Erythroblast (primary cell): ENCODE measurements around the gene USP22.
"Not testable (repeated sequence)": the region's sequence is repeated elsewhere in the genome, so short reads cannot be mapped to it uniquely, and the experiment has no call there.

Experiments used
- DNase-seq, 2 experiments: peaks; one replicate each; lab custom pipeline; 2025; lab: John Stamatoyannopoulos, UW
- GATA1 ChIP-seq: IDR thresholded peaks from 2 replicates; pipeline ENCODE4 v1.6.1; 2011; ENCODE audit warnings: low read depth, mild to moderate bottlenecking, control low read depth, low read length, moderate library complexity
- POLR2A ChIP-seq: IDR thresholded peaks from 2 replicates; pipeline ENCODE4 v1.6.1; 2011; ENCODE audit warnings: mild to moderate bottlenecking, low read length

The USP22 gene

DNA sequence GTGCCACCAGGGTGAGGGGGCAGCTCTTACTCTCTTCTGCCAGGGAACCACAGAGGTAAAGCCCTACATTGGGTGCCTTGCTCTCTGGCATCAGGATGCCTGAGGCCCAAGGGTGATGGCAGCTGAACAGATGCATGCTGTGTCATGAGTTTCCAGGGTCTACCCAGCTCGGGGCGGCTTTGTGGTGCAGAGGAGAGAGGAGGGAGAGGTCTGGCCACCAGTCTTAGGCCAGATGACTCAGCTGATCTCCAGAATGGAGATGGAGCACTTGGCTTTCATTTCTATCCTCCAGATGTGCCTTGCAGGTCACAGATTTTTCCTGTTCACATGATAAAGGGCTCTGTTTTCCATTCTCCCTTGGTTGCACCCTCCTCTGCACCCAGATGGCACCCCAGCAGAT is 23.6 kb upstream of the USP22 start:
- DNase-seq, result no peak
- TF ChIP-seq GATA1, result no peak
- no peak for TF ChIP-seq POLR2A

- DNase-seq, result no peak
- no peak for TF ChIP-seq POLR2A
- no peak for TF ChIP-seq GATA1
These were observed 19.2 kb upstream of the USP22 start for GRCh38 chr17:21061971-21062526.

DNA sequence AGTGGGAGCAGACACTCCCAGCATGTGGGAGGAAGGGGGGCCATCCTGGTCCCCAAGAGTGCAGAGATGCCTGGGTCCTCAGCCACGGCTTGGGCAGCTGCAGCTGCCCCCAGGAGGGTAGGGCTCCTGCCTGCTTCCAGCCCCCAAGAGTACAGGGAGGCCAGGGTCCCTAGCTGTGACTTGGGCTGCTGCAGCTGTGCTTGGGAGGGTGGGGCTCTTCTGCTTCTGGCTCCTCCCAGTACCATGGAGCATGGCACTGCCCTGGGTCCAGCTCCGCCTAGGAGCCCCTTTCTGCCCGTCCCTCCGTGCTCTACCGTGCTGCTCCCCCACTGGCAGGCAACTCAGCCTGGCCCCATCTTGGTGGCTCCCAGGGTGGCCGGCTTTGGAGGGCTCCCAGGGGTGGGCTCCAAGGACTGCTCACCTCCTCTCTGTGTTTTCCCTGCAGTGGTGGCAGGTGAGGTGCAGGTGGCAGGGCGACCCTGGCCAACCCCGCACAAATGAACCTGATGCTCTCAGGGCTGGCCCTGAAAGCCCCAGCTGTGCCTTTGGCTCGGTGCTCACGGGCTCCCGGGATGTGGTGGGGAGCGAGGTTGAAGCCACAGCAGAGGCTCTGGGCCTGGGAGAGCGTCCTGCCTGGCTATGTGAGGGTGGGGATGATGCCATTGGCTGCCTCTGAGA is 18.5 kb upstream of the USP22 start:
- no peak for DNase-seq
- TF ChIP-seq GATA1 (no peak), POLR2A (no peak)

GRCh38 chr17:21059761-21060160 is 16.9 kb upstream of the USP22 start:
- DNase-seq, result no peak
- TF ChIP-seq POLR2A (no peak), GATA1 (no peak)

DNA sequence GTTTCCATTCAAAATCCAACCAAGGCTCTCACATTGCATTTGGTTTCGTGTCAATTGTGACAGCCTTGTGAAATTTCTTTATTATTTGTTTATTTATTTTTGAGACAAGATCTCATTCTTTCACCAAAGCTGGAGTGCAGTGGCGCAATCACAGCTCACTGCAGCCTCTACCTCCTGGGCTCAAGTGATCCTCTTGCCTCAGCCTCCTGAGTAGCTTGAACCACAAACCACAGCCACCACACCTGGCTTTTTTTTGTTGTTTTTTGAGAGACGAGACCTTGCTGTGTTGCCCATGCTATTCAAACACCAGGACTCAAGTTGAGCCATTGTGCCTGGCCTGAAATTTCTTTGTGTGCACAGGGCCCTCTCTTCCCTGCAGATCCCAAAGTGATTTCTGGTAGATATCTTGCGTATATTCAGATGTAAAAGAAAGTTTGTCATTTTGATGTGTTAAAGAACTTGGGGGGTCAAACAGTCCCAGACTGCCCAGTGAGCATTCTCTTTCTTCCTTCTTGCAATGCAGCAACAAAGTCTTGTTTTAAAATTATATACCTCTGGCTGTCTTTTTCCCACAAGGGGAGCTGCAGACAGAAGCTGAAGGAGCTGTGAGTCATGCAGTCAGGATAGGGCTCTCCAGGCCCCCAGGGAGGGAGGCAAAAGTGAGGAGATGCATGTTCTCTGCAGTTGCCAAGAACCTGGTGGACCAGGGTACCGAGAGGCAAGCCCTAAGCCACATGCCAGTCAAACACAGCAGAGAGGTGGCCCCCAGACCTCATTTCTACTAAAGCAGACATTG is 15.5 kb upstream of the USP22 start:
- TF ChIP-seq GATA1, result no peak
- TF ChIP-seq POLR2A, result no peak
- DNase-seq, result no peak

DNA sequence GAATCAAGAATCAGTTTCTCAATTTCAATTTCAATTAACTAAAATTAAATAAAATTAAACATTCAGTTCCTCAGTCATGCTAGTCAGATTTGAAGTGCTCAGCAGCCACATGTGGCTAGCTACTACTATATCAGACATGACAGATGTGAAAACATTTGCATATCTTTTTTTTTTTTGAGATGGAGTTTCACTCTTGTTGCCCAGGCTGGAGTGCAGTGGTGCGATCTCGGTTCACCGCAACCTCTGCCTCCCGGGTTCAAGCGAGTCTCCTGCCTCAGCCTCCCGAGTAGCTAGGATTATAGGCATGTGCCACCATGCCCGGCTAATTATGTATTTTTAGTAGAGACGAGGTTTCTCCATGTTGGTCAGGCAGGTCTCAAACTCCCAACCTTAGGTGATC is 10.2 kb upstream of the USP22 start:
- not testable (repeated sequence) for DNase-seq

GRCh38 chr17:21049457-21049856 is 6.6 kb upstream of the USP22 start:
- no peak for DNase-seq
- TF ChIP-seq POLR2A, result no peak
- no peak for TF ChIP-seq GATA1

GRCh38 chr17:21046216-21046615 is 3.4 kb upstream of the USP22 start:
- no peak for TF ChIP-seq GATA1
- no peak for TF ChIP-seq POLR2A
- DNase-seq, result peak in 1 of 2 experiments; percentile 47

DNA sequence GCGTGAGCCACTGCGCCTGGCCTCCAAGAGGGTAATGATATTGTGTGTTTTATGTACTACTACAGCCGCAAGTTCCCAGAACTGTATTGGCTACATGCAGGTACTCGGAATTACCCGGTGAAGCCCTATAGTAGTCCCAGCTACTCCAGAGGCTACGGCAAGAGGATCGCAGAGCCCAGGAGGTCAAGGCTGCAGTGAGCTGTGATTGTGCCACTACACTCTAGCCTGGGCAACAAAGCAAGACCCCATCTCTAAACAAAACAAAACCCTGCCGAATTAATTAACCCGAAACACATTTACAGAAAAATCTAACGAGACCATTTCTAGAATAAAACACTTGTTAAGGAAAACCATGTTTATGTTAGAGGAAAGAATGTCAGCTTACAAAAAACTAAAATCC is 2.2 kb upstream of the USP22 start:
- TF ChIP-seq POLR2A (no peak), GATA1 (no peak)
- no peak for DNase-seq

DNA sequence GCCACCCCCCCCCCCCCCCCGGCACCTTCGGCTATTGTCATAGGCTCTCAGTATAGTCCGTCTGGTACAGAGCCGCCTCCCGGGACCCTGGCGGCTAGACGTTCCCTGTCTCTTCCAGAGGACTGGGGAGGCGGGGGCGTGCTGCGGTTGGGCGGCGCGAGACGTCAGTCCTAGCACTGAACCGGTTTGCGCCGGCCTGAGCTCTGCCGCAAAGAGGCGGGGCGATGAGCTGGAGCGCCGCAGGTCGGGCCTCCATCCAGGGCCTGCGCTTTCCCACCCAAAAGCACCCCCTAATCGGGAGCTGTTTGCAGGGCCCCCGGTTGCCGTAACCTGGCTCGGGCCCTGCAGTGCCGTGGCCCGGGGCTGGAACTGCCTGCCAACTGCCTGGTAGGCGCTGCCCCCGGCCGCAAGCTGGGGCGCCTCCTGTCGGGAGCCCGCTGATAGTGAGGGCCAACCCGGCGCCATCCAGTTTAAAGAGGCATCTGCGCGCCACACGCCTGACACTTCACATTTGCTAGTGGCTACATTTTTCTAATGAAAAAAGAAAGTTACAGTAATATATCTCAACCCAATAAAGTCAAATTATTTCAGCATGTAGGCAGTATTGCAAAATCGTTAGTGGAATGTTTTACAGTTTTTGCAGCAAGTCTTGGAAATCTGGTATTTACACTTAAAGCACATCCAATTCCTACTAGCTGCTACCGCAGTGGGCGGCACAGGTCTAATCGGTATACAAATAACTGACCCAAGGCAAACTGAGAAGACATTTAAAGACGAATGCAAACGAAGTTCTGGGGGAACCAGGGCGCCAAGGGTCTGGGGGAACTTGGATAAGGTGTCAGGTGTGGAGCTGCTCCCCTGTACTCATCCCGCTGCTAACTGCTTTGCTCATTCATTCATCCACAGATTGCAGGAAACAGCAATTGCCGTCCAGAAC is 753 bp upstream of the USP22 start:
- TF ChIP-seq POLR2A (no peak), GATA1 (no peak)
- DNase-seq, result peak; percentile 98 to 100

DNA sequence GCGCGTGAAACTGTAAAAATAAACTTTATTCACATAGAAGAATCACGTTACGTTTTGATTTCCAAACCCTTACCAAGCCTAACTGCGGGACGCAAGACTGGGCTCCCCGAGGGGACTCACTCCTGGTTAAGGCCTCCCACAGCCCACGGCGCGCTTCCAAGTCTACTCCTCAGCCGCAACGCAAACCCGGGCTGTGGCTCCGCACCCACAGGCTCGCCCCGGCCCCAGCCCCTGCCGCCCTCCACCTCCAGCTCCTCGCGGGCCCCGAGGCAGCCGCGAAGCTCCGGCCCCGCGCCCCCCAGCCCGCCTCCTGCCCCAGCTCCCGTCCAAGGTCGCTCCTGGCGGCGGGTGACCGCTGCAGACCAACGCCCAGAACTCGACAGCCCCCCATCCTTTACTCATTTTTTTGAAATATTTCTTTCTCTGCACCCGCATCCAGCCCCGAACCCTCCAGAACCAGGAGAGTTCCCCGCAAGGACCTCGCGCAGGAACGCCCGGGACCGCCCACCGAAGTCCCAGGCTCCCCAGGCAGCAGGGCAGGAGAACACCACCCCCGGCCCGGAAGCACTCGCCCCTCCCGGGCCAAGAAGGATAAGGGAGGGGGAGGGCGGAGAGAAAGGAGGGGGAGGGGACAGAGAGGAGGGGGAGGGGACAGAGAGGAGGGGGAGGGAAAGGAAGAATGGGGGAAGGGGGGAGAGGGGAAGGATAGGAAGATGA is 912 bp downstream of the USP22 start:
- DNase-seq, result peak; percentile 82 to 85
- TF ChIP-seq POLR2A, result no peak

DNA sequence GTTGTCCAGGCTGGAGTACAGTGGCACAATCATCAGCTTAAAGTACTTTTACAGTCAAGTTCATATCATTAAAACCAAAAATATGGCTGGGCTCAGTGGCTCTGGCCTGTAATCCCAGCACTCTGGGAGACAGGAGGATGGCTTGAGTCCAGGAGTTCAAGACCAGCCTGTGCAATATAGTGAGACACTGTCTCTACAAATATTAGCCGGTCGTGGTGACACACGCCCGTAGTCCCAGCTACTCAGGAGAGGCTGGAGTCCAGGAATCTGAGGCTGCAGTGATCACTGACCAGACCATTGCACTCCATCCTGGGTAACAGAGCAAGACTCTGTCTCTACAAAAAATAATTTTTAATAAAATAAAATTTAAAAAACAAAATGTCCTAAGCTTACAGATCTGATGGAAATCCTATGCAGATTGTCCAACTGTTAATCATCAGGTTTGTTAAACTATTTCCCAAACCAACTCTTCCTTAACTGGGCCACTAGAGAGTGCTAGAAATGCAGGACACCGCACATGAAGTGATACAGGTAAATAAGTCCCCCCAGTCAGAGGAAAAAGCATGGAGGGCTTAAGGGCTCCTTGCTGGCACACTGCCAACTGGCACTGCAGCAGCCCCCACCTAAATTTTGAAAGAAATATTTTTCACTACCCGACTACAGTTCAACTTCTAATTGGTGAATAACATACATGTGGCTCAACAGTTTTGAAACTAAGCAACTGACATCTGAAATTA is 2.8 kb downstream of the USP22 start:
- peak; percentile 71 to 74 for DNase-seq

More for the DNA sequence above, 2.8 kb downstream of the USP22 start:
- TF ChIP-seq POLR2A (no peak), GATA1 (no peak)
